CD4-positive, alpha-beta T cell (primary cell): ENCODE results near the gene DRAM1. TPM values are rescaled to one million over a fixed set of nuclear protein-coding genes. Genes with fewer than 3 reads are reported as not detected.

Experiments
- ATAC-seq: fragments of 200-7000 bp; cut with Tn5 transposase; one replicate; pipeline ENCODE4 v1.10.0; 2022; ENCODE audit warnings: mild to moderate bottlenecking; ENCODE audit not compliant: poor library complexity
- CTCF ChIA-PET: fragments of 350-600 bp; sonication (Branson Sonifier 250); formaldehyde crosslinking; loops from one replicate; lab custom pipeline; 2021; ENCODE audit warnings: antibody characterized with exemption, inconsistent platforms; lab: Charles Lee
- POLR2A ChIA-PET: fragments of 350-600 bp; sonication (Branson Sonifier 250); formaldehyde crosslinking; loops from one replicate; lab custom pipeline; 2021; ENCODE audit warnings: antibody characterized with exemption, inconsistent platforms; lab: Charles Lee
- DNase-seq, 14 experiments: peaks; one replicate each; pipeline ENCODE4 v3.0.0-alpha.2; 2013 to 2020; ENCODE audit warnings: mixed read lengths in 2 of 14
- H3K27ac ChIP-seq, 2 donors: one replicate each; pipeline versions ENCODE4 v1.5.1 to v1.7.0; 2013; ENCODE audit warnings: low read length in 2 of 2, low read depth in 1 of 2, mild to moderate bottlenecking in 1 of 2
- H3K27me3 ChIP-seq, 2 experiments: 1 replicate in 1 of 2; 2 replicates in 1 of 2; pipeline versions ENCODE4 v1.6.1 to v1.7.0; 2013; ENCODE audit warnings: low read length in 2 of 2, control low read depth in 1 of 2, mild to moderate bottlenecking in 1 of 2, moderate library complexity in 1 of 2; ENCODE audit not compliant: insufficient read depth in 2 of 2, control insufficient read depth in 1 of 2
- H3K36me3 ChIP-seq: one replicate; pipeline ENCODE4 v1.6.1; 2013; ENCODE audit warnings: low read length, control low read depth; ENCODE audit not compliant: insufficient read depth
- H3K4me1 ChIP-seq: one replicate; pipeline ENCODE4 v1.6.1; 2013; ENCODE audit warnings: low read length, control low read depth; ENCODE audit not compliant: insufficient read depth
- H3K4me3 ChIP-seq: one replicate; pipeline ENCODE4 v1.5.1; 2013; ENCODE audit warnings: mild to moderate bottlenecking, low read length, moderate library complexity
- H3K9me3 ChIP-seq, 2 experiments: 1 replicate in 1 of 2; 2 replicates in 1 of 2; pipeline versions ENCODE4 v1.6.1 to v1.7.0; 2013; ENCODE audit warnings: low read length in 2 of 2, mild to moderate bottlenecking in 2 of 2, control low read depth in 1 of 2, moderate library complexity in 1 of 2; ENCODE audit not compliant: control insufficient read depth in 1 of 2, insufficient read depth in 1 of 2
- H3K27ac Mint-ChIP-seq: one replicate; pipeline ENCODE4 v1.8.0; 2020; ENCODE audit warnings: mixed read lengths
- H3K27me3 Mint-ChIP-seq: one replicate; pipeline ENCODE4 v1.8.0; 2021; ENCODE audit warnings: mixed read lengths
- H3K36me3 Mint-ChIP-seq: one replicate; pipeline ENCODE4 v1.8.0; 2021; ENCODE audit warnings: low read depth, mixed read lengths
- H3K4me1 Mint-ChIP-seq: one replicate; pipeline ENCODE4 v1.8.0; 2021; ENCODE audit warnings: low read depth, mixed read lengths
- H3K4me3 Mint-ChIP-seq: one replicate; pipeline ENCODE4 v1.8.0; 2020; ENCODE audit warnings: mild to moderate bottlenecking, mixed read lengths
- H3K9me3 Mint-ChIP-seq: one replicate; pipeline ENCODE4 v1.8.0; 2020; ENCODE audit warnings: mixed read lengths
- intact Hi-C, 2 experiments: fragments of 100-400 bp; cut with DNase I in 1 of 2; cut with micrococcal nuclease in 1 of 2; formaldehyde crosslinking; loops; one replicate each; pipeline versions ENCODE4 v1.15.1 to v1.9.0; 2023 to 2025; cut with DNase I, micrococcal nuclease
- total RNA-seq, 174 experiments: library from RNA in 2 of 174; stranded (reverse) in 2 of 174; gene quantifications; one replicate each; pipeline ENCODE4 v1.2.3 and lab custom pipeline; 2021 to 2026
- TF ChIP-seq, protein P1 (sequence below): fragments of 200-600 bp; IDR thresholded peaks from one replicate; pipeline ENCODE4 v1.8.0; 2022; ENCODE audit warnings: antibody characterized with exemption, mild to moderate bottlenecking

Gene DRAM1
- total RNA-seq, 2 experiments from 2014 or later: 1.3 to 1.6 TPM

DNA sequence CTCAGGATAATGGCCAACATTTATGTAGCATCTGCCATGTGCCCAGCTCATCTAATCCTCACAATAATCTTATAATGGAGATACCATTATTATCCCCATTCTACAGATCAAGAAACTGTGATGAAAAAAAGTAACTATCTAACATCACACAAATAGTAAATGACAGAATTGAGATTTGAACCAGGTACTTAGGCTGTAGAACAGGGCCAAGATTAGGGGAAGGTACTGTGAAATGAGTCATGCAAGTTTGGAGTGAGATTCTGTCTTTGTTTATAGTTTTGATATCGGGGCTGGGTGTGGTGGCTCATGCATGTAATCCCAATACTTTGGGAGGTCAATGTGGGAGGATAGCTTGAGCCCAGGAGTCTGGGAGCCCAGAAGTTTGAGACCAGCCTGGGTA is 45.4 kb upstream of the DRAM1 start:
- Histone ChIP-seq H3K36me3 (no peaks in the 10 kb centered on the region), H3K4me1 (peaks cover 32% of the 10 kb centered on the region), H3K4me3 (no peak overlapping the region), H3K9me3 (no peaks in the 10 kb centered on the region), H3K27me3 (no peaks in the 10 kb centered on the region), H3K27ac (no peak overlapping the region)
- Mint-ChIP-seq H3K27ac (no peak overlapping the region), H3K27me3 (no peaks in the 10 kb centered on the region), H3K36me3 (peaks cover 6% of the 10 kb centered on the region), H3K4me1 (peaks cover 37% of the 10 kb centered on the region), H3K9me3 (no peaks in the 10 kb centered on the region), H3K4me3 (no peak overlapping the region)
- ChIA-PET POLR2A (interaction anchor here (2.5 kb wide), 1 partner anchor 26 kb away, joined by 8 read pairs; no protein-coding TSS in a partner anchor), CTCF (interaction anchor here (1.5 to 4.7 kb wide), 4 partner anchors 24 to 59 kb away, joined by 3 to 38 read pairs (median 18); no protein-coding TSS in a partner anchor)
- DNase-seq: no peak
- intact Hi-C loops: loop anchor here (5.0 to 10.0 kb wide), 5 partner anchors 135 to 550 kb away; partner anchors contain the start of genes CHPT1 (in 1 of the 2), NUP37 (in 1 of the 2), PARPBP (in 1 of the 2) and UTP20 (in 1 of the 2)
- no peak for ATAC-seq
- TF ChIP-seq, protein P1, sequence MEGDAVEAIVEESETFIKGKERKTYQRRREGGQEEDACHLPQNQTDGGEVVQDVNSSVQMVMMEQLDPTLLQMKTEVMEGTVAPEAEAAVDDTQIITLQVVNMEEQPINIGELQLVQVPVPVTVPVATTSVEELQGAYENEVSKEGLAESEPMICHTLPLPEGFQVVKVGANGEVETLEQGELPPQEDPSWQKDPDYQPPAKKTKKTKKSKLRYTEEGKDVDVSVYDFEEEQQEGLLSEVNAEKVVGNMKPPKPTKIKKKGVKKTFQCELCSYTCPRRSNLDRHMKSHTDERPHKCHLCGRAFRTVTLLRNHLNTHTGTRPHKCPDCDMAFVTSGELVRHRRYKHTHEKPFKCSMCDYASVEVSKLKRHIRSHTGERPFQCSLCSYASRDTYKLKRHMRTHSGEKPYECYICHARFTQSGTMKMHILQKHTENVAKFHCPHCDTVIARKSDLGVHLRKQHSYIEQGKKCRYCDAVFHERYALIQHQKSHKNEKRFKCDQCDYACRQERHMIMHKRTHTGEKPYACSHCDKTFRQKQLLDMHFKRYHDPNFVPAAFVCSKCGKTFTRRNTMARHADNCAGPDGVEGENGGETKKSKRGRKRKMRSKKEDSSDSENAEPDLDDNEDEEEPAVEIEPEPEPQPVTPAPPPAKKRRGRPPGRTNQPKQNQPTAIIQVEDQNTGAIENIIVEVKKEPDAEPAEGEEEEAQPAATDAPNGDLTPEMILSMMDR: no peak

DNA sequence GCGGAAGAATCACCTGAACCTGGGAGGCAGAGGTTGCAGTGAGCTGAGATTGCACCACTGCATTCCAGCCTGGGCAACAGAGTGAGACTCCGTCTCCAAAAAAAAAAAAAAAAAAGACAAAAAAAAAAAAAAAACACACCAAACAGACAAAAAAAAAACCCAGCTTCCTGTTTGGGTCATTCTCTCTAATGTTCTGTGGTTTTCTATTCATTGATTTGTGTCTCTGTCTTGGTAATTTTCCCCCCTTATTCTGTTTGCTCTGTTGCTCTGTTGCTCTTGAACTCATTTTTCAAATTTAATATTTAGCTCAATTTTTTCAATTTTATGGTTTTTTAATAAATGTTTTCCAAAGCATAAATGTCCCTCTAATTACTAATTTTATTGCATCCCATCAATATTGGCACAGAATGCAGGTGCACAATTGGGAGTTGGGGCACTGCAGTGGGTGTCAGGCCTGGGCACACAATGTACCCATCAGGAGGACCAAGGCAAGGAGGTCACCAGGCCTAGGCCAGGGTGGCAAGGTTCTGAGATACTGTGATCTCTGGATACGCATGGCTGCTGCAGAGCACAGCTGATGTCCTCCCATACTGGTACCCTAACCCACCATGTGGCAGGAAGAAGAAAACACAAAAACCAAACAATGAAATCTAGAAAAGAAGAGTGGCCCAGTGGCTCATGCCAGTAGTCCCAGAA is 38.6 kb upstream of the DRAM1 start:
- Histone ChIP-seq H3K27me3 (no peaks in the 10 kb centered on the region), H3K9me3 (no peaks in the 10 kb centered on the region), H3K36me3 (no peaks in the 10 kb centered on the region), H3K4me1 (peaks cover 14% of the 10 kb centered on the region), H3K27ac (no peak overlapping the region), H3K4me3 (no peak overlapping the region)
- H3K4me1 Mint-ChIP-seq: peaks cover 13% of the 10 kb centered on the region
- H3K36me3 Mint-ChIP-seq: no peaks in the 10 kb centered on the region
- CTCF ChIA-PET: interaction anchor here (0.6 to 6.9 kb wide), 12 partner anchors 9 to 265 kb away, joined by 3 to 73 read pairs (median 4); partner anchors contain the start of gene GNPTAB
- H3K27me3 Mint-ChIP-seq: no peaks in the 10 kb centered on the region
- TF ChIP-seq, protein P1: no peak
- no peak overlapping the region for H3K4me3 Mint-ChIP-seq
- POLR2A ChIA-PET: interaction anchor here (0.6 to 2.8 kb wide), 6 partner anchors 8 to 230 kb away, joined by 3 to 18 read pairs (median 4); partner anchors contain the start of gene GNPTAB
- DNase-seq (peak in 4 of 14 experiments; percentile 6 to 65 (median 45)), ATAC-seq (peak; percentile 46)
- H3K27ac Mint-ChIP-seq: no peak overlapping the region
- H3K9me3 Mint-ChIP-seq: no peaks in the 10 kb centered on the region
- intact Hi-C loops: loop anchor here (1.0 to 10.0 kb wide), 4 partner anchors 65 to 426 kb away; partner anchors contain the start of genes NUP37 (in 1 of the 2) and PARPBP (in 1 of the 2)

DNA sequence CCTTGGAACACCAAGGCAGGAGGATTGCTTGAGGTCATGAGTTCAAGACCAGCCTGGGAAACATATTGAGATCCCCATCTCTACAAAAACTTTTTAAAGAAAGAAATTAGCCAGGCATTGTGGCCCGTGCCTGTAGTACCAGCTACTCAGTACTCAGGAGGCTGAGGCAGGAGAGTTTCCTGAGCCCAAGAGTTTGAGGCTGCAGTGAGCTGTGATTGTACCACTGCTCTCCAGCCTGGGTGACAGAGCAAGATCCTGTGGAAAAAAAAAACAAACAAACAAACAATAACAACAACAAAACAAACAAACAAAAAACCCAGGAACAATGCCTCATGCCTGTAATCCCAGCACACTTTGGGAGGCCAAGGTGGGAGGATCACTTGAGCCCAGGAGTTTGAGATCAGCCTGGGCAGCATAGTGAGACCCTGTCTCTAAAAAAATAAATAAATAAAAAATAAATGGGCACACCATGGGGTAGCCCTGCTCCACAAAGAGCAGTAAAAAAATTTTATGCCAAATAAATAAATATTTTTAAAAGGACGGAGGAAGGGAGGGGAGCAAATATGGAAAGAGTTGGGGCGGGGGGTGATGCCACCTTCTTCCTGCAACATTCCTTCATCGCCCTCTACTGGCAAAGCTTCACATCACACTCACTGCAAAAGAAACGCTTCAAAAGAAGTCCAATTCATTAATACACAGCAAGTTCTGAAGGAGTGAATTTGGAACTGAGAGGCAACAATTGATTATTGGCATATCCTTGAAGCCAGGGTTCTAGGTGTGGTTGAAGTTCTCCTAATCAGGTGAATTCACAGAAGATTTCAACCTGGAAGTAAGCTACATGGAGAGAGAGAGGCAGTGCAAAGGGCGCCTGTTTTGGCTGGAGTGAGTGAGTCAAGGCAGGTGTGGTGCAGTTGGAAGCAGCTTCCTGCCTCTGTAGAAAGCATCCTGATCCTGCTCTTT is 37.8 kb upstream of the DRAM1 start:
- no peak overlapping the region for H3K27ac Mint-ChIP-seq
- H3K36me3 Mint-ChIP-seq: no peaks in the 10 kb centered on the region
- TF ChIP-seq, protein P1: peak; percentile 98
- H3K4me1 ChIP-seq: peaks cover 14% of the 10 kb centered on the region
- ATAC-seq (peak; percentile 83), DNase-seq (peak; percentile 39 to 87 (median 66))
- H3K27me3 ChIP-seq: no peaks in the 10 kb centered on the region
- no peaks in the 10 kb centered on the region for H3K9me3 ChIP-seq
- H3K27me3 Mint-ChIP-seq: no peaks in the 10 kb centered on the region
- POLR2A ChIA-PET: interaction anchor here (0.6 to 2.8 kb wide), 9 partner anchors 9 to 229 kb away, joined by 3 to 18 read pairs (median 4); partner anchors contain the start of gene GNPTAB
- no peaks in the 10 kb centered on the region for H3K9me3 Mint-ChIP-seq
- no peak overlapping the region for H3K4me3 Mint-ChIP-seq
- no peaks in the 10 kb centered on the region for H3K36me3 ChIP-seq
- H3K4me3 ChIP-seq: no peak overlapping the region
- intact Hi-C loops: loop anchor here (1.0 to 10.0 kb wide), 5 partner anchors 66 to 427 kb away; partner anchors contain the start of genes NUP37 (in 1 of the 2) and PARPBP (in 1 of the 2)
- CTCF ChIA-PET: interaction anchor here (0.6 to 6.9 kb wide), 16 partner anchors 10 to 425 kb away, joined by 3 to 73 read pairs (median 6); partner anchors contain the start of genes DRAM1 and GNPTAB
- H3K27ac ChIP-seq: no peak overlapping the region
- H3K4me1 Mint-ChIP-seq: peaks cover 13% of the 10 kb centered on the region
